PC-3 (cell line): Measurements from ENCODE around the gene ITGA3.

Experiments used
- EZH2 ChIP-seq: fragments of 300-600 bp; sonication (generic); IDR thresholded peaks from one replicate; pipeline ENCODE4 v1.6.1; 2017; ENCODE audit warnings: antibody characterized with exemption, mild to moderate bottlenecking, low read length; ENCODE audit not compliant: unreplicated experiment
- TF ChIP-seq, protein P1 (sequence below): fragments of 300-600 bp; sonication (generic); conservative IDR thresholded peaks from 2 replicates; pipeline ENCODE4 v1.5.1; 2017; ENCODE audit warnings: antibody characterized with exemption, low read depth, mild to moderate bottlenecking, low read length

GRCh38 chr17:50132104-50132794 lies 76.3 kb downstream of the ITGA3 start:
- TF ChIP-seq, protein P1, sequence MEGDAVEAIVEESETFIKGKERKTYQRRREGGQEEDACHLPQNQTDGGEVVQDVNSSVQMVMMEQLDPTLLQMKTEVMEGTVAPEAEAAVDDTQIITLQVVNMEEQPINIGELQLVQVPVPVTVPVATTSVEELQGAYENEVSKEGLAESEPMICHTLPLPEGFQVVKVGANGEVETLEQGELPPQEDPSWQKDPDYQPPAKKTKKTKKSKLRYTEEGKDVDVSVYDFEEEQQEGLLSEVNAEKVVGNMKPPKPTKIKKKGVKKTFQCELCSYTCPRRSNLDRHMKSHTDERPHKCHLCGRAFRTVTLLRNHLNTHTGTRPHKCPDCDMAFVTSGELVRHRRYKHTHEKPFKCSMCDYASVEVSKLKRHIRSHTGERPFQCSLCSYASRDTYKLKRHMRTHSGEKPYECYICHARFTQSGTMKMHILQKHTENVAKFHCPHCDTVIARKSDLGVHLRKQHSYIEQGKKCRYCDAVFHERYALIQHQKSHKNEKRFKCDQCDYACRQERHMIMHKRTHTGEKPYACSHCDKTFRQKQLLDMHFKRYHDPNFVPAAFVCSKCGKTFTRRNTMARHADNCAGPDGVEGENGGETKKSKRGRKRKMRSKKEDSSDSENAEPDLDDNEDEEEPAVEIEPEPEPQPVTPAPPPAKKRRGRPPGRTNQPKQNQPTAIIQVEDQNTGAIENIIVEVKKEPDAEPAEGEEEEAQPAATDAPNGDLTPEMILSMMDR: no peak
- no peak for TF ChIP-seq EZH2
